SK-N-MC (cell line): Measurements from ENCODE around the gene SMIM10L2A.

Experiments used
- EZH2 ChIP-seq: fragments of 200-600 bp; sonication (generic); IDR thresholded peaks from one replicate; pipeline ENCODE4 v1.6.1; 2017; ENCODE audit warnings: antibody characterized with exemption
- POLR2AphosphoS5 ChIP-seq: IDR thresholded peaks from 2 replicates; pipeline ENCODE4 v1.6.1; 2012; ENCODE audit warnings: mild to moderate bottlenecking, low read depth, low read length, borderline replicate concordance

DNA sequence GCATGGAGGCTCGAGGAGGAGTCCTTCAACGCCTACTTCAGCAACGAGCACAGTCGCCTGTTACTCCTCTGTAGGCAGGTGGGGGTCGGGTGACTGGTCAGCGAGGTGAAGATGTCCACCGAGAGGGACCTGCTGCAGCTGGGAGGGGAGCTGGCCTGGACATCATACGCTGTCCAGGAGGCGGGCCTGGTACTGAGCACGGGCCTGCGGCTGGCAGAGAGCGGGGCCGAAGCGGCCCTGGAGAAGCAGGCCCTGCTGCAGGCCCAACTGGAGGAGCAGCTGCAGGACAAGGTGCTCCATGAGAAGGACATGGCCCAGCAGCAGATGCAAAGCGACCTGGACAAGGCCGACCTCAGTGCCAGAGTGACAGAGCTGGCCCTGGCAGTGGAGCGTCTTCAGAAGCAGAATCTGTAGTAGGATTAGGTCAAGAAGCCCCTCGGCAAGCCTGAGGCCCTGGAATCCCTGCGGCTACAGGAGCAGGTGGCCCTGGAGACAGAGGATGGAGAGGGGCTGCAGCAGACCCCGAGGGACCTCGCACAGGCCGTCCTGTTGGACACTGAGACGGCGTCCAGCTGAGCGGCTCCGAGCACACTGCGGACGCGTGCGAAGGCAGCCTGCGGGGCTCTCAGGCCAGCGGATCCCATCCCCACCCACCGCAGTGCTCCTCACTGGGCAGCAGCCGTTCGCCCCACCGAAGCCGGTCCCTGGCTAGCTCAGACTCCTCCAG lies 11.9 kb downstream of the SMIM10L2A start:
- TF ChIP-seq EZH2 (no peak), POLR2AphosphoS5 (no peak)
